CD14-positive monocyte (primary cell): ENCODE results near the gene ACAP1. TPM values are rescaled to one million over a fixed set of nuclear protein-coding genes. Genes with fewer than 3 reads are reported as not detected.

Experiments
- DNase-seq, 3 donors: peaks; one replicate each; pipeline ENCODE4 v3.0.0-alpha.2; 2011 to 2022
- H2AFZ ChIP-seq: 2 replicates; pipeline ENCODE4 v1.6.0; 2012; ENCODE audit warnings: mild to moderate bottlenecking, low read depth, low read length, inconsistent platforms; ENCODE audit not compliant: insufficient read depth, poor library complexity, severe bottlenecking
- H3K27ac ChIP-seq, 2 donors: 1 replicate in 1 of 2; 2 replicates in 1 of 2; pipeline ENCODE4 v1.5.1; 2012 to 2013; ENCODE audit warnings: low read length in 2 of 2, control low read depth in 1 of 2, inconsistent platforms in 1 of 2, low read depth in 1 of 2, mild to moderate bottlenecking in 1 of 2
- H3K27me3 ChIP-seq, 2 donors: one replicate each; pipeline versions ENCODE4 v1.6.0 to v1.6.1; 2011 to 2013; ENCODE audit warnings: low read length in 2 of 2; ENCODE audit not compliant: control insufficient read depth in 2 of 2, insufficient read depth in 2 of 2
- H3K36me3 ChIP-seq, 2 donors: replicated peaks in 1 of 2; 1 replicate in 1 of 2; 2 replicates in 1 of 2; pipeline versions ENCODE4 v1.5.1 to v1.6.1; 2012 to 2013; ENCODE audit warnings: low read length in 2 of 2, control low read depth in 1 of 2, inconsistent platforms in 1 of 2, mild to moderate bottlenecking in 1 of 2; ENCODE audit not compliant: insufficient read depth in 2 of 2, control insufficient read depth in 1 of 2
- H3K4me1 ChIP-seq, 2 donors: 1 replicate in 1 of 2; 2 replicates in 1 of 2; pipeline versions ENCODE4 v1.5.1 to v1.6.1; 2012 to 2013; ENCODE audit warnings: low read length in 2 of 2, control low read depth in 1 of 2, inconsistent platforms in 1 of 2, mild to moderate bottlenecking in 1 of 2, moderate library complexity in 1 of 2; ENCODE audit not compliant: insufficient read depth in 2 of 2, control insufficient read depth in 1 of 2
- H3K4me2 ChIP-seq: replicated peaks from 2 replicates; pipeline ENCODE3; 2012; ENCODE audit warnings: low read length, moderate library complexity, mild to moderate bottlenecking; ENCODE audit not compliant: poor library complexity, severe bottlenecking; ENCODE audit errors: extremely low read depth
- H3K4me3 ChIP-seq, 3 experiments: fragments of 200-600 bp in 1 of 3; sonication (generic) in 1 of 3; replicated peaks in 1 of 3; 1 replicate in 2 of 3; 2 replicates in 1 of 3; pipeline ENCODE4 v1.5.1; 2011 to 2013; ENCODE audit warnings: low read length in 3 of 3, mild to moderate bottlenecking in 3 of 3, control low read depth in 2 of 3, low read depth in 2 of 3, inconsistent platforms in 1 of 3, moderate library complexity in 1 of 3
- H3K79me2 ChIP-seq: 2 replicates; pipeline ENCODE4 v1.6.0; 2012; ENCODE audit warnings: mild to moderate bottlenecking, control low read depth, inconsistent platforms, low read length, moderate library complexity; ENCODE audit not compliant: insufficient read depth
- H3K9ac ChIP-seq: 2 replicates; pipeline ENCODE4 v1.6.0; 2017; ENCODE audit warnings: low read length, mild to moderate bottlenecking; ENCODE audit not compliant: insufficient read depth, poor library complexity, severe bottlenecking
- H3K9me3 ChIP-seq, 2 donors: replicated peaks in 1 of 2; 1 replicate in 1 of 2; 2 replicates in 1 of 2; pipeline versions ENCODE4 v1.5.1 to v1.6.1; 2012 to 2013; ENCODE audit warnings: low read length in 2 of 2, control low read depth in 1 of 2; ENCODE audit not compliant: control insufficient read depth in 1 of 2, insufficient read depth in 1 of 2
- H4K20me1 ChIP-seq: 2 replicates; pipeline ENCODE4 v1.6.0; 2012; ENCODE audit warnings: mild to moderate bottlenecking, low read length, control low read depth, moderate library complexity; ENCODE audit not compliant: insufficient read depth
- H3K27ac Mint-ChIP-seq, 7 donors: one replicate each; pipeline ENCODE4 v1.8.0; 2020; ENCODE audit warnings: mild to moderate bottlenecking in 7 of 7, mixed read lengths in 7 of 7, moderate library complexity in 6 of 7, inconsistent platforms in 2 of 7
- H3K27me3 Mint-ChIP-seq, 3 donors: one replicate each; pipeline ENCODE4 v1.8.0; 2021 to 2022; ENCODE audit warnings: low read depth in 3 of 3, mild to moderate bottlenecking in 3 of 3, mixed read lengths in 3 of 3, moderate library complexity in 3 of 3, inconsistent platforms in 1 of 3
- H3K36me3 Mint-ChIP-seq, 2 donors: one replicate each; pipeline ENCODE4 v1.8.0; 2020; ENCODE audit warnings: mixed read lengths in 2 of 2, inconsistent platforms in 1 of 2, mild to moderate bottlenecking in 1 of 2
- H3K4me1 Mint-ChIP-seq: one replicate; pipeline ENCODE4 v1.8.0; 2020; ENCODE audit warnings: mild to moderate bottlenecking, mixed read lengths
- H3K4me3 Mint-ChIP-seq, 2 donors: one replicate each; pipeline ENCODE4 v1.8.0; 2020; ENCODE audit warnings: mild to moderate bottlenecking in 2 of 2, mixed read lengths in 2 of 2, moderate library complexity in 1 of 2
- H3K9me3 Mint-ChIP-seq, 7 donors: one replicate each; pipeline ENCODE4 v1.8.0; 2020 to 2022; ENCODE audit warnings: mixed read lengths in 7 of 7, mild to moderate bottlenecking in 6 of 7, moderate library complexity in 6 of 7, inconsistent platforms in 2 of 7
- WGBS: methylation state at CpG from one replicate; pipeline ENCODE4 v1.1.5; 2013; ENCODE audit warnings: missing lambda C conversion rate; ENCODE audit not compliant: insufficient coverage; 5-methylcytosine and 5-hydroxymethylcytosine counted together
- intact Hi-C, 2 donors: fragments of 100-400 bp; cut with micrococcal nuclease; formaldehyde crosslinking; loops; one replicate each; pipeline versions ENCODE4 v1.15.0 to v1.15.1; 2023
- polyA minus RNA-seq: library from RNA; depleted of rRNA, polyadenylated mRNA; stranded (reverse); fragments of >200 nt; gene quantifications from 2 replicates; pipeline ENCODE4 v1.2.3, GENCODE V29; 2012
- polyA plus RNA-seq, 3 donors: library from polyadenylated mRNA; depleted of rRNA in 1 of 3; unstranded in 2 of 3; stranded (reverse) in 1 of 3; fragments of 300-500 nt in 2 of 3; fragments of >200 nt in 1 of 3; fragmentation: Illumina TruSeq in 2 of 3; gene quantifications; 1 replicate in 2 of 3; 2 replicates in 1 of 3; pipeline ENCODE4 v1.2.3, GENCODE V29; 2012 to 2021
- total RNA-seq, 12 experiments: library from RNA in 1 of 12; stranded (reverse) in 1 of 12; fragments of 120-200 nt in 1 of 12; gene quantifications; one replicate each; pipeline ENCODE4 v1.2.4 and lab custom pipeline; 2013 to 2026; ENCODE audit warnings: mixed read lengths in 6 of 12, inconsistent platforms in 1 of 12
- TF ChIP-seq, protein P1 (sequence below): fragments of 200-600 bp; IDR thresholded peaks from one replicate; pipeline ENCODE4 v1.8.0; 2022; ENCODE audit warnings: antibody characterized with exemption, mild to moderate bottlenecking

ACAP1 gene, protein sequence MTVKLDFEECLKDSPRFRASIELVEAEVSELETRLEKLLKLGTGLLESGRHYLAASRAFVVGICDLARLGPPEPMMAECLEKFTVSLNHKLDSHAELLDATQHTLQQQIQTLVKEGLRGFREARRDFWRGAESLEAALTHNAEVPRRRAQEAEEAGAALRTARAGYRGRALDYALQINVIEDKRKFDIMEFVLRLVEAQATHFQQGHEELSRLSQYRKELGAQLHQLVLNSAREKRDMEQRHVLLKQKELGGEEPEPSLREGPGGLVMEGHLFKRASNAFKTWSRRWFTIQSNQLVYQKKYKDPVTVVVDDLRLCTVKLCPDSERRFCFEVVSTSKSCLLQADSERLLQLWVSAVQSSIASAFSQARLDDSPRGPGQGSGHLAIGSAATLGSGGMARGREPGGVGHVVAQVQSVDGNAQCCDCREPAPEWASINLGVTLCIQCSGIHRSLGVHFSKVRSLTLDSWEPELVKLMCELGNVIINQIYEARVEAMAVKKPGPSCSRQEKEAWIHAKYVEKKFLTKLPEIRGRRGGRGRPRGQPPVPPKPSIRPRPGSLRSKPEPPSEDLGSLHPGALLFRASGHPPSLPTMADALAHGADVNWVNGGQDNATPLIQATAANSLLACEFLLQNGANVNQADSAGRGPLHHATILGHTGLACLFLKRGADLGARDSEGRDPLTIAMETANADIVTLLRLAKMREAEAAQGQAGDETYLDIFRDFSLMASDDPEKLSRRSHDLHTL
- total RNA-seq (2013) = 69.5 TPM
- 10 to 100 TPM; 32.1 to 68.5 (median 40.5) TPM for polyA plus RNA-seq
- polyA minus RNA-seq = 17.9 and 18.5 TPM in 2 replicates
- 2.9 to 50.3 (median 25.1) reads per million in 11 experiments for total RNA-seq (lab: John Stamatoyannopoulos, UW)

DNA sequence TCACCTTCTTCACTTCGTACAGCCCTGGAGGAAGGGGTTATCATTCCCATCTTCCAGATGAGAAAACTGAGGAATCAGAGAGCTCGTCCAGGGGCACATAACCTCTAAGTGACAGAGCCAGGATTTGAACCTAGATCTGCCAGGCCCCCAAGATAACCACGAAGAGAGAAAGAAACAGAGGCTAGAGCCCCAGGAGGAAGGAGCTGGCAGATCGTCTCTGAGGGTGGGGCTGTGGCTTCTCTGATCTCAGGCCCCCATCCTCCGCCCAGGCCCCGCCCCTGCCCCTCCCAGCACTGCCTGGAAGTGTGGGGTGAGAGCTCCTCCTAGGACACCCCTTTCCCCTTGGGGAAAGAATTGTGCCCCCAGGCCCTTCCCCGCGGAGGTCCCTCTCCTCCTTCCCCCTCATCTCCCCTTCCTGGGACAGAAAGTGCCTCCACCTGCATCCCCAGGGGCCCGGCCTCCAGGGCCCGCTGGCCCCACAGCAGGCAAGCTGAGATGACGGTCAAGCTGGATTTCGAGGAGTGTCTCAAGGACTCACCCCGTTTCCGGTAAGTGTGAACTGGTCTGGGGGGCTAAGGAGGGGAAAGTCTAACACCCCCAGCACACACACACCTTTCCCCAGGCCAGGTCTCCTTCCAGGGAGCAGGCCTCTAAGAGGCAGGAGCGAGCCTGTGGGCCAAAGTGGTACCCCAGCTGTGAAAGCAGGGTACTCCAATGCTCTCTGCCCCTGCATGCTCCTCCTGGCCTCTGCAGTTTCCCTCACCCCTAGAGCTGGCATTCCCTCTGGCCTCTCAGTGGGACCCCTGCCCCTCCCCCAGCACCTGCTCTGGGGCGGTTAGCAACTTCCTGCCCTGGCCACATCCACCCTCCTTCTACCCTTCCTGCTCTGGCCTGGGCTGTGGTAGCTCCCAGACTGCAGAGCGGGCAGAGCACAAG is at the start of gene ACAP1:
Gene ACAP1, plus strand, starts transcription at position 290 of the 936 bp plus-strand sequence. Its CDS starts 206 bp downstream, at position 496.
- TF ChIP-seq, protein P1, sequence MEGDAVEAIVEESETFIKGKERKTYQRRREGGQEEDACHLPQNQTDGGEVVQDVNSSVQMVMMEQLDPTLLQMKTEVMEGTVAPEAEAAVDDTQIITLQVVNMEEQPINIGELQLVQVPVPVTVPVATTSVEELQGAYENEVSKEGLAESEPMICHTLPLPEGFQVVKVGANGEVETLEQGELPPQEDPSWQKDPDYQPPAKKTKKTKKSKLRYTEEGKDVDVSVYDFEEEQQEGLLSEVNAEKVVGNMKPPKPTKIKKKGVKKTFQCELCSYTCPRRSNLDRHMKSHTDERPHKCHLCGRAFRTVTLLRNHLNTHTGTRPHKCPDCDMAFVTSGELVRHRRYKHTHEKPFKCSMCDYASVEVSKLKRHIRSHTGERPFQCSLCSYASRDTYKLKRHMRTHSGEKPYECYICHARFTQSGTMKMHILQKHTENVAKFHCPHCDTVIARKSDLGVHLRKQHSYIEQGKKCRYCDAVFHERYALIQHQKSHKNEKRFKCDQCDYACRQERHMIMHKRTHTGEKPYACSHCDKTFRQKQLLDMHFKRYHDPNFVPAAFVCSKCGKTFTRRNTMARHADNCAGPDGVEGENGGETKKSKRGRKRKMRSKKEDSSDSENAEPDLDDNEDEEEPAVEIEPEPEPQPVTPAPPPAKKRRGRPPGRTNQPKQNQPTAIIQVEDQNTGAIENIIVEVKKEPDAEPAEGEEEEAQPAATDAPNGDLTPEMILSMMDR = no peak
- peak within 1 kb of the TSS; percentile 49 to 71 for H3K27ac ChIP-seq
- DNase-seq = peak in 1 of 3 donors; percentile 34
- peak within 1 kb of the TSS; percentile 0 to 91 (median 88) for H3K27ac Mint-ChIP-seq
- peaks cover 0 to 9% (median 0%) of the 10 kb centered on the region in 3 donors for H3K27me3 Mint-ChIP-seq
- H4K20me1 ChIP-seq = no peaks in the 10 kb centered on the region
- intact Hi-C loops = no loop called here
- peak within 1 kb of the TSS; percentile 89 for H2AFZ ChIP-seq
- peaks cover 53% of the 10 kb centered on the region for H3K4me1 Mint-ChIP-seq
- peaks cover 35 to 46% of the 10 kb centered on the region in 2 donors for H3K4me1 ChIP-seq
- peak within 1 kb of the TSS; percentile 63 for H3K9ac ChIP-seq
- H3K9me3 ChIP-seq = no peaks in the 10 kb centered on the region
- peaks cover 27% of the 10 kb centered on the region for H3K79me2 ChIP-seq
- WGBS = 6% methylated on average over 3 of the region's 17 CpGs
- H3K36me3 ChIP-seq = peaks cover under 1 to 14% of the 10 kb centered on the region in 2 donors
- H3K36me3 Mint-ChIP-seq = peaks cover 13 to 27% of the 10 kb centered on the region in 2 donors
- no peaks in the 10 kb centered on the region for H3K9me3 Mint-ChIP-seq
- H3K4me3 Mint-ChIP-seq = peak within 1 kb of the TSS; percentile 78 to 90
- H3K4me3 ChIP-seq = peak within 1 kb of the TSS; percentile 29 to 79 (median 59)
- no peaks in the 10 kb centered on the region for H3K27me3 ChIP-seq
- peak within 1 kb of the TSS; percentile 88 for H3K4me2 ChIP-seq
